GM18873 (cell line): ENCODE data around the gene RNF208.

Experiments
- ATAC-seq: cut with Tn5 transposase; IDR thresholded peaks from one replicate; pipeline ENCODE4 v1.9.1; 2021; ENCODE audit warnings: mild to moderate bottlenecking, moderate library complexity, moderate number of reproducible peaks; ENCODE audit not compliant: unreplicated experiment, low FRiP score

Gene RNF208

GRCh38 chr9:137215196-137215986, 6.6 kb downstream of the RNF208 start:
- no peak for ATAC-seq

- no peak for ATAC-seq
Observed at GRCh38 chr9:137214620-137215019, 7.4 kb downstream of the RNF208 start.

GRCh38 chr9:137213160-137214060, 8.6 kb downstream of the RNF208 start:
- no peak for ATAC-seq

GRCh38 chr9:137212520-137212919, 9.5 kb downstream of the RNF208 start:
- ATAC-seq, result no peak

- ATAC-seq, result no peak
Observed at GRCh38 chr9:137211532-137211931, 10.5 kb downstream of the RNF208 start.

GRCh38 chr9:137206602-137207001, 15.4 kb downstream of the RNF208 start:
- no peak for ATAC-seq

GRCh38 chr9:137205126-137206069, 16.6 kb downstream of the RNF208 start, which contains the start of the genes NDOR1 and TMEM203:
NDOR1 (plus strand) TSS chr9:137205700; CDS start chr9:137205778, 78 bp downstream.
TMEM203 (minus strand) TSS chr9:137205648; CDS start chr9:137205414, 234 bp downstream.
- no peak for ATAC-seq

GRCh38 chr9:137204731-137205125, 17.3 kb downstream of the RNF208 start:
- no peak for ATAC-seq

GRCh38 chr9:137202966-137203365, 19.1 kb downstream of the RNF208 start:
- no peak for ATAC-seq

GRCh38 chr9:137201205-137201868, 20.7 kb downstream of the RNF208 start:
- no peak for ATAC-seq

- peak; percentile 86 for ATAC-seq
Observed at GRCh38 chr9:137200311-137201204, 21.5 kb downstream of the RNF208 start, which contains the start of gene TPRN. TPRN (minus strand) TSS chr9:137200741; CDS start chr9:137200711, 30 bp downstream.

GRCh38 chr9:137199411-137200121, 22.5 kb downstream of the RNF208 start:
- no peak for ATAC-seq

GRCh38 chr9:137198902-137199283, 23.1 kb downstream of the RNF208 start:
- no peak for ATAC-seq

- no peak for ATAC-seq
Observed at GRCh38 chr9:137198051-137198901, 23.8 kb downstream of the RNF208 start.

- no peak for ATAC-seq
Observed at GRCh38 chr9:137195525-137196220, 26.4 kb downstream of the RNF208 start.

- ATAC-seq, result no peak
Observed at GRCh38 chr9:137194909-137195308, 27.1 kb downstream of the RNF208 start.
